ES-I3 (cell line): ENCODE results near the gene GGA3.

Source experiments
- H3K36me3 ChIP-seq: 2 replicates; pipeline ENCODE4 v1.6.1; 2013; ENCODE audit warnings: mild to moderate bottlenecking, low read length, control low read depth, moderate library complexity; ENCODE audit not compliant: insufficient read depth
- H3K4me1 ChIP-seq: 2 replicates; pipeline ENCODE4 v1.6.1; 2013; ENCODE audit warnings: mild to moderate bottlenecking, control low read depth, low read length; ENCODE audit not compliant: insufficient read depth
- H3K9ac ChIP-seq: 2 replicates; pipeline ENCODE4 v1.6.1; 2013; ENCODE audit warnings: low read depth, mild to moderate bottlenecking, low read length, moderate library complexity
- H3K9me3 ChIP-seq: 2 replicates; pipeline ENCODE4 v1.6.1; 2013; ENCODE audit warnings: mild to moderate bottlenecking, low read length, moderate library complexity; ENCODE audit not compliant: control insufficient read depth, insufficient read depth

GGA3 gene

DNA sequence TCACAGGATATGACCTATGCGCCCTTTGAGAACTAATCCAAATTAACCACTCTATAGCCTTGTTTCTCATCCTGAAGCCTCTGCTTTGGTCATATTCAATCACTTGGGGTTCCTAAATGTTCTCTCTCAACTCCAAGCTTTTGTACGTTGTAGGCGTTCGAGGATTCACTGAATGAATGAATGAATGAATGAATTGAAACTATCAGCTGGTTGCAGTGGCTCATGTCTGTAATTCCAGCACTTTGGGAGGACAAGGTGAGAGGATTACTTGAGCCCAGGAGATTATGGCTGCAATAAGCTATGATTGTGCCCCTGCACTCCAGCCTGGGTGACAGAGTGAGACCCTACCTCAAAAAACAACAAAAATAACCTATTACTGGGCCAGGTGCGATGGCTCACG is 72.8 kb downstream of the GGA3 start:
- H3K36me3 ChIP-seq = no peaks in the 10 kb centered on the region
- H3K9ac ChIP-seq = no peak overlapping the region
- no peaks in the 10 kb centered on the region for H3K9me3 ChIP-seq
- no peaks in the 10 kb centered on the region; the same call in 1 of the 2 replicates for H3K4me1 ChIP-seq
